Forelimb muscle (tissue), 1 donor: ENCODE measurements around the gene COP1. TPM values are rescaled to one million over a fixed set of nuclear protein-coding genes. Genes with fewer than 3 reads are reported as not detected.

Source experiments
- DNase-seq: peaks from one replicate; pipeline ENCODE4 v3.0.0-alpha.2; 2013; ENCODE audit warnings: low read depth
- polyA plus RNA-seq: library from polyadenylated mRNA; unstranded; fragments of 120-200 nt; gene quantifications from one replicate; pipeline ENCODE4 v1.2.1, GENCODE V29; 2013; ENCODE audit not compliant: insufficient read length

The COP1 gene
- polyA plus RNA-seq, 1 donor, result 32.8 TPM

DNA sequence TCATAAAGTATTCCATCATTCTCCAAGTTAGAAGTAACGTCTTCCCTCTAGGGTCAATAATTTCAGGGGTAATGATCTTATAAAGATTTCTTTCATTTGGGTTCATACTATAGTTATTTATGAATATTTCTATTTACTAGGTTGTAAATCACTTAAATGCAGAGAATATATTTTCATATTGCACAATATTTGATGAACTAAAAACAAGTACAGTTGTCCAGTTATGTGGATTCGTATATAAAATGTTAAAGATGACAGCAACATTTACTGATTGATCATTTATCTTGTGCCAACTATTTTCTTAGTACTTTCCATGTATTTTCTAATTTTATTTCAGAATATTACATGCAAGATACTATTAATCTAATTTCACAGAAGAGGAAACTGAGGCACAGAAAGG, 243.3 kb downstream of the COP1 start:
- DNase-seq, result no peak

DNA sequence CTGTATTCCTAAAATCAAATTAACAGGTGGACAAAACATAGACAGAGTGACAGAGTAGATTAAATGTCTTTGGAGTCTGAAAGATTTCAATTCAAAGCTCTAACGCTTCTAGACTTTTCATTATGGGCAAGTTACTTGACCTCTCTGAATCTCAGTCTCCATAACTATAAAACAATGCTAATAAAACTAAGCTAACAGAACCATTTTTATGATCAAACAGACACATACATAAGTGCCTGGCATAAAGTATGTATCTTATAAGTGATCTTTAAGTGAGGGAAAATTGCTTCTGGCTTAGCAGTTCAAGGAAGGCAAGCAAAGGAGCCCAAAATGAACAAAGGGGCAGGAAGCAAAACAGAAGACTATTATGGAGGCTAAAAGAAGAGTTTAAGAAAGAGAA, 246.9 kb downstream of the COP1 start:
- DNase-seq, result no peak

- DNase-seq, result no peak
Measured at GRCh38 chr1:175951627-175952026, 255.5 kb downstream of the COP1 start.

- DNase-seq, result no peak
Measured at GRCh38 chr1:175947771-175948170, 259.3 kb downstream of the COP1 start.

DNA sequence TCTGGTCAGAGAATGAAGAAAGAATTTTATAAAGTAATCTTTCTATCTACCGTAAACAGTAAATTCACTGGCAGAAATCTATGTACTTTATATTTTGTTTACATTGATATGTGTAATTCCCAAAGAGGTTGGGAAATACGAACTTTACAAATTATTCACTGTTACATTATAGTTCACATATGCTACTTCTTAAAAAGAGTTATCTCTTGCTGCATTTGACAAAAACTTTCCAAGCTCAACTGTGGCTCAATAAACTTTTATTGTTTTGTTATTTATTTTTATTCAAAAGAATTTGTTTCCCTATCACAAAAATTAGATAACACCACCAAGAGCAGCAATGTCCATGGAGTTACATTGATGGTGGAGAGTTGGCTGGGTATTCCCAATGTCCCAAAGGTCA, 262.5 kb downstream of the COP1 start:
- DNase-seq, result no peak

DNA sequence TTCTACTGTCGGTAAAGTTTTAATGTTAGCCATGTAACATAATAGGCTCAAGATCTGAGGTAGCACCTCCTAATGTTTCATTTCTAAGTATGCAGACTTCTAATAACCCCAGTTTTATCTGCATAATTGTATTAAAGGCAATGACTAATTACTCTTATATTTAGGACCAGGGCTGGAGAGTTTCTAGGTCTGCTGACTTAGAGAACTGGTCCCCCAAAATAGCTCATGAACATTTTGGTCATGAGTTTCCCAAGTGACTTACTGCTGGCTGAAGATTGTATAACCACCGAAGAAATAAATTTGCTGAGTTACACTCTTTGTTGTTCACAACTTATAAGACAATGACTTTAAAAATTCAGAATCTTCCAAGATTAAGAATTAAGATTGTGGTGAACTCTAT, 265.9 kb downstream of the COP1 start:
- DNase-seq, result no peak

DNA sequence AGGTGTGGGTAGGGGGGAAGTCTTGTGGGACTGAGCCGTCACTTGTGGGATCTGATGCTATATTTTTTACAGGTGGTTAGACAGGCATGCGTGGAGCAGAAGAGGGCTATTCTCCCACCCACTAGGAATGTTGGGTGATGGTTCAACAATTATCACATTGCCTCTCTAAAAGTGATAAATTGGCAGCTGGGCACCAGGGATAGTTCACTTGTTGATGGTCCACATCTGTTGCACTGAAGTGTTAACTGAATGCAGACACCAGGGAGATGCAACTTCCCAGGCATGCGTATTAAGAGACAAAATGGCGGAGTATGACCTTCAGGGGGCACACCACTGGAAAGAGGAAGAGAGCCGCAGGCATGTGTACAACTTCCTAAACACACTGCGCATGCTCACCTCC, 270.4 kb downstream of the COP1 start:
- no peak for DNase-seq

GRCh38 chr1:175935566-175936115, 271.4 kb downstream of the COP1 start:
- no peak for DNase-seq

- DNase-seq, result no peak
Measured at GRCh38 chr1:175935166-175935565, 271.9 kb downstream of the COP1 start.

GRCh38 chr1:175933801-175934200, 273.3 kb downstream of the COP1 start:
- no peak for DNase-seq

DNA sequence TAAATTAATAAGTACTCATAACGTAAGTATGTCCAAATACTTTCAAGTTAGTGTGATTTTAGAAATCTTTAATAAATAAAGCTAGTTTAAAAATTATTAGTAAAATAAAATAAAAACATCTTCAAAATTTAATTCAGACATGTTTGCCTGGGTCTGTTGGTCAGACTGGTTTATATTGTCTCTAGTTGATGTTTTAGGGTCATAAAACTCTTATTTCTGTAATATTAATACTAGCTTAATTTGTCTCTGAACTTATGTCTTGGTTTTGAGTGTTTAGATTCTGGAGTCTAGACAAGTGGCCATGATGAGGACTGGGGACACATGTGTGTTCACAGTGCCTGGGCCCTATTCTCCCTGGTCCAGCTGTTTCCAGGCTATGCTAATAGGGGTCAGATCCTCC, 279.1 kb downstream of the COP1 start:
- DNase-seq, result no peak

DNA sequence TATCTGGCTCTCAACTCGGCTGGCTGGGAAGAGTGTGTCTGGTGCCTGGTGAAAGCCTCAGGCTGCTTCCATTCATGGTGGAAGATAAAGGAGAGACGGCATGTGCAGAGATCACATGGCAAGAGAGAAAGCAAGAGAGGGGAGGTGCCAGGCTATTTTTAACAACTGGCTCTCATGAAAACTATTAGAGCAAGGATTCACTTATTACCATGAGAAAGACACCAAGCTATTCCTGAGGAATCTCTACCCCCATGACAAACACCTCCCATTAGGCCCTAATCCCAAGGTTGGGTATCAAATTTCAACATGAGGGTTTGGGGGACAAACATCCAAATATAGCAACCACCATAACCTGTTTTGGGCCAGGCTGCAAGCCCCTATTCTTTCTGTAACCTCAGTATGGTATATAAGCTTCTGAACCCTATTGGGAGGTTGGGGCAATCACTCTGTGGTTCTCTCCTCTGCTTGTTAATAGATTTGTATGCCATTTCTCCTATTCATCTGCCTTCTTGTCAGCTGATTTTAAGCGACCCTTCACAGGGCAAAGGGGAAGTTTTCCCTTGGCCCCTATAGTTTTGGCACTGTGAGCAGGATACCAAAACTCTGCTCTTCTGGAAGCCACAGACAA, 284.7 kb downstream of the COP1 start:
- no peak for DNase-seq

DNA sequence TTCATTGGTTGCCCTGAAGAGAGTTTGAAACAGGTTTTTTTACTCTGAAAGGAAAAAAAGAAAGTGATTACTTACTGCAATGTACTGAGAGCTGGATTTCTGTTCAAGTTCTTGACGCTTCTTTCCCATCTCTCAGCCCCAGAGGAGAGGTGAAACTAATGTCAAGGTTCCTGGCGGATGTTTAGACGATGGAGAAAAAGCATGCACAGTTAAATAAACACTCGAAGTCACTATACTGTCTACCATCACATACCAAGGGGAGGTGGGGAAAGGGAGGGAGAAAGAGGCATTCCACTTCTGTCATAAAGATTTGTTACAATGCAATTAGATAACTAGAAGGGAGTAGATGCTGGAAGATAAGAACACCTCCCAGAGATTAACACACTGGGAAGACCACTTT, 286.7 kb downstream of the COP1 start:
- DNase-seq, result no peak

DNA sequence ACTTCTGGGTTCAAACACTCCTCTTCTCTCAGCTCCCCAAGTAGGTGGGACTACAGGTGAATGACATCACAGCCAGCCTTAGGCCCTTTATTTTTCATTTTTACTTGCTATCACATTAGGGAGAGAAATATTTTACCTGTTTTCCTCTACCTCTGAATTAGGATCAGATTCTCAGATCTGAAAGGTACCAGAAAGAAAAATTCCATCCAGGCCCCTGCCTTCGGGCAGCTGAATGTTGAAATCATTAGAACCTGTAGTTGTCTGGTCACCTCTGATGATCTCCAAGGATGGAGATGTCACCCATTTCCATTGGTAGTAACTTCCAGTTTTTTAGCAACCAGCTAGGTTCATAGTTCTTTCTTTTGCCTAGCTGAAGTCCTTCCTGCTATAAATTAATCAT, 288.1 kb downstream of the COP1 start:
- DNase-seq, result no peak

DNA sequence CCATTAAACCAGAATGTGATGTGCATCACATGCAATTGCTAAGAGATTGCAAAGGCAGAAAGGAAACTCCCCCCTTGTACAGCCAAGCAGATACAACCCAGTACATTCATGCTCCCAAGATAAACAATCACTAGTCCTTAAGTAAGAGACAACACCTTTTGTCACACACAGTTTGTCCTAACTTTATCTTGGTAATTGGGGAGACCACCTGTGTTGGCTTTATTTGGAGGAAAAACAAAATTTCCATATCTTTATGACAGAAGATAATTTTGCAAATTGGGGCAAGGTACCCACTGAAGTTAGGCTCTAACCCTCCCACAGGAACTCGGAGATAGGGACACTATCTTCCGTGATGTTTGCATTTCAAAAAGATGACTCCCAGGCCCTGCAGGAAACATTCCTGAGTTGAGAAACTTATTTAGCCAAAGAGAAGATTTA, 288.7 kb downstream of the COP1 start:
- no peak for DNase-seq

- DNase-seq, result no peak
Measured at GRCh38 chr1:175914115-175914514, 293.0 kb downstream of the COP1 start.

DNA sequence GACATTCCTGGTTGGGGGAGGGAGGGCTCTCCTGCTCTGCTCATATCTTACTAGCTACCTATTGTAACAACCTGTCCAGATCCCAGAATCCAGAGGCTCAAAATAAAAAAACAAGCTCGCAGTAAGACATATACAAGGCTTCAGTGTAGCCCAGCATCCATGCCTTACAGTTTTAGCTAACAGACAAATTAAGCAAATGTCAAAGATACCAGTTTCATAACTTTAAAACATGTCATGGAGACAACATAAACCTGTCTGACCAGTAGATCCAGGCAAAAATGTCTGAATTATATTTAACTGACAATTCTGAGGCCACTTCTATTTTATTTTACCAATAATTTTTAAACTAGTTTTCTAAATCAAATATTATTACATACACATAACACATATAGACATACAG, 295.9 kb downstream of the COP1 start:
- DNase-seq, result no peak

DNA sequence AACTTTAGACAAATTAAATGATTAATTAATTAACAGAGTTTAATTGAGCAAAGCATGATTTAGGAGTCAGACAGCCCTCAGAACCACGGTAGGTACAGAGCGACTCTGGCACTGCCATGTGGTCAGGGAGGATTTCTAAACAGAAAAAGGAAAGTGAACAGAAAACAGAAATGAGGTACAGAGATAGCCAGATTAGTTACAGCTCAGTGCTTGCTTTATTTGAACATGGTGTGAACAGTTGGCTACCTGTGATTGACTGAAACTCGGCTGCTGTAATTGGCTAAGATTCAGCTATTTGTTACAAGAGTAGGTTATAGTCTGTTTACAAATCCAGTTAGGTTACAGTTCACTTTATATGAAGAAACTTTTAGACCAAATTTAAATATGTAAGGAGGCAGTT, 300.7 kb downstream of the COP1 start:
- no peak for DNase-seq

DNA sequence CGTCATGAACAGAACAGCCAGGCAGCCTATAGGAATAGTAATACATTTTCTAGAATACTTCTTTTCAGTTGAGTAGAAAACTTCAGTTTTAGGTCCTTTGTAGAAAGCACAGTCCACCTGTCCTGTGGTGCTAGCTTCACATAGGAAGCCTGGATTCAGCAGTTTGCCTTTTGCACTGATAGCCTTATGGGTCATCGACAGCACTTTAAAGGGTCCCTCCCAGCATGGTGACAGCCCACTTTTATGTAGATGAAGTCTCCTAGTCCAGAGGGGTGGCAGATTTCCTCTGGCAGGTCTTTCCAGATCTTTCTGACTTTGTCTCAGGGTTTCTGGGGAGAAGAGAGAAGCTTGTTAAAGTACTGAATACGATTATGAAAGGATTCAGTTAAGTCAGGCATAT, 302.3 kb downstream of the COP1 start:
- no peak for DNase-seq

GRCh38 chr1:175902281-175902680, 304.8 kb downstream of the COP1 start:
- no peak for DNase-seq

- DNase-seq, result no peak
Measured at GRCh38 chr1:175901076-175901836, 305.8 kb downstream of the COP1 start.

DNA sequence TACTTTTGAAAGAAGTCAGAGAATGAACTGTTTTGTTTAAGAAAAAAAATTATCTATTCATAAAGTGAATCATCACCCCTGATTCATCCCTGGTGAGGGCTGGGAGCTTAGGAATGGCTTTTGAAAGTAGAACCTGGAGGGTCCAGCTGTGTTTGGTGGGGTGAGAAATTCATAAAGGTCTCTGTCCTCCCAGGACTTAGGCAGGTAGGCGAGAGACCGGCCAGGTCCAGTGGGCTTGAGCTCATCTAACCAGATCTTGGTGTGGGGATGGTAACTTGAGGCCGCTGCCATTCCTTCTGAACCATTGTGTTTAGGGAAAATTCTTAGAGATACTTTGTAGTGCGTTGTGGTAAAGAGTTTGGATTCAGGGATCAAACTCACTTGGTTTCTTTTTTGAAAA, 306.9 kb downstream of the COP1 start:
- no peak for DNase-seq

DNA sequence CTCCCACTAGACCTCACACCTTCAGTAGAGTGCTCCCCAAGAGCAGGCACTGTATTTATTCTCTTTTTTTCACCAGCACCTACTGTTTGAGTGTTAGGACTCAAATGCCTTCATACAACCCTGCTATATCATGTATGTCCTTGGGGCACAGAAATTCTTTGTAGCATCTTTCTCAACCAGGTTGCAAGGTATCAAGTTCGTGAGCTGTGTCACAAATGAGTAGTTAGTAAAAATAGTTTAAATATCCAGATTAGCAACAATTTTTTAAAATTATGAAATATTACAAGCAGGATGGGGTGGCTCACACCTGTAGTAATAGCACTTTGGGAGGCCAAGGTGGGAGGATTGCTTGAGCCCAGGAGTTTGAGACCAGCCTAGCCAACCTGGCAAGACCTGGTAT, 311.1 kb downstream of the COP1 start:
- no peak for DNase-seq
